GM12878 (cell line): Measurements from ENCODE around the gene TSPAN11.
A peak's percentile ranks its signal among the peaks of the same experiment; 100 is the strongest.

Experiments used
- CREB1 ChIP-seq: IDR thresholded peaks from 2 replicates; pipeline ENCODE4 v1.6.1; 2012; ENCODE audit warnings: low read depth, mild to moderate bottlenecking, inconsistent platforms
- CTCF ChIP-seq, 3 experiments: IDR thresholded peaks in 2 of 3; conservative IDR thresholded peaks in 1 of 3; 2 replicates each; pipeline ENCODE4 v1.5.1; 2011; ENCODE audit warnings: low read depth in 3 of 3, low read length in 3 of 3, mild to moderate bottlenecking in 3 of 3, control low read depth in 2 of 3, moderate library complexity in 2 of 3, inconsistent platforms in 1 of 3, mixed read lengths in 1 of 3; ENCODE audit not compliant: control insufficient read depth in 2 of 3, insufficient read depth in 1 of 3; ENCODE audit errors: extremely low read depth in 1 of 3
- EGR1 ChIP-seq, 2 experiments: IDR thresholded peaks; 1 replicate in 1 of 2; 2 replicates in 1 of 2; pipeline ENCODE4 v1.6.1; 2011 to 2012; ENCODE audit warnings: low read depth in 2 of 2, low read length in 2 of 2, borderline replicate concordance in 1 of 2, mild to moderate bottlenecking in 1 of 2, moderate library complexity in 1 of 2
- EZH2 ChIP-seq: IDR thresholded peaks from 2 replicates; pipeline ENCODE4 v1.6.1; 2012; ENCODE audit warnings: low read depth, mild to moderate bottlenecking, control low read depth, inconsistent platforms, low read length, borderline replicate concordance; ENCODE audit not compliant: control insufficient read depth
- HDAC2 ChIP-seq: fragments of 200-600 bp; sonication (generic); IDR thresholded peaks from 2 replicates; pipeline ENCODE4 v1.6.1; 2017
- MAX ChIP-seq: IDR thresholded peaks from 2 replicates; pipeline ENCODE4 v1.6.1; 2012; ENCODE audit warnings: low read depth, low read length, improper control_type of control experiment
- POLR2A ChIP-seq: IDR thresholded peaks from 2 replicates; pipeline ENCODE4 v1.6.1; 2011; ENCODE audit warnings: low read depth, mild to moderate bottlenecking, low read length
- SMAD5 ChIP-seq: IDR thresholded peaks from 2 replicates; pipeline ENCODE4 v1.6.1; 2016; ENCODE audit warnings: antibody characterized with exemption, low read depth
- ZNF207 ChIP-seq: fragments of 450-650 bp; IDR thresholded peaks from 2 replicates; pipeline ENCODE4 v1.6.1; 2014; ENCODE audit warnings: antibody characterized with exemption, mild to moderate bottlenecking, borderline replicate concordance
- ZNF274 ChIP-seq: IDR thresholded peaks from one replicate; pipeline ENCODE4 v1.8.0; 2011; ENCODE audit not compliant: insufficient read length, insufficient read depth
- TF ChIP-seq, protein P1 (sequence below): IDR thresholded peaks from 2 replicates; pipeline ENCODE4 v1.6.1; 2011; ENCODE audit warnings: borderline replicate concordance, low read depth, mild to moderate bottlenecking, moderate library complexity, low read length; ENCODE audit not compliant: insufficient read depth, poor library complexity, severe bottlenecking
- TF ChIP-seq, protein P2 (sequence below): fragments of 450-650 bp; IDR thresholded peaks from 2 replicates; pipeline ENCODE4 v1.6.1; 2018; ENCODE audit warnings: mild to moderate bottlenecking, low read depth, moderate library complexity; ENCODE audit not compliant: partially characterized antibody

DNA sequence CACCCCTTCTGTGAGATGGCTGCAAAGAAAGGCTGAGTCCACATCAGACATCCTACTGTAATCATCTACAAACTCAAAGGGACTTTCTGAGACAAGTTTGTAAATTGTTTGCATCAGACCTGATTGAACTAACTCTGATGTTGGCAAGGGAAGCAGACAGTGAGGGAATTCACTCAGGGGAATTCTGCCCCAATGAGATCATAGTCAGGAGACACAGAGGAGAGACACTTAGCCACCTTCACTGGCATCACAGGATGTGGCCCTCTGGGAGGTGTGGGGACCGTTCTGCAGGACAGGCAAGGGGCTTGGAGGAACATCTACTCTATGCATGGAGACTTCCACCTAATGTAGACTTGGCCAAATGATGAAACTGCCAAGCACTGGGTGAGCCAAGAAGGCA lies 76.5 kb downstream of the TSPAN11 start:
- TF ChIP-seq CTCF (IDR thresholded peaks at IDR 0.05 in 2 of 3, conservative IDR thresholded peaks at IDR 0.05 in 1 of 3; ENCODE audit: control insufficient read depth in 2 of 3, extremely low read depth in 1 of 3, insufficient read depth in 1 of 3, low read depth in 3 of 3, low read length in 3 of 3) (no peak), POLR2A (no peak), SMAD5 (no peak), ZNF207 (no peak), EZH2 (no peak), HDAC2 (no peak), EGR1 (IDR thresholded peaks at IDR 0.05; ENCODE audit: borderline replicate concordance in 1 of 2, low read depth in 2 of 2, low read length in 2 of 2) (no peak), CREB1 (0 out of 2 replicates have a peak, but pooled peaks have one; percentile 35), ZNF274 (no peak), MAX (no peak)
- TF ChIP-seq, protein P1, sequence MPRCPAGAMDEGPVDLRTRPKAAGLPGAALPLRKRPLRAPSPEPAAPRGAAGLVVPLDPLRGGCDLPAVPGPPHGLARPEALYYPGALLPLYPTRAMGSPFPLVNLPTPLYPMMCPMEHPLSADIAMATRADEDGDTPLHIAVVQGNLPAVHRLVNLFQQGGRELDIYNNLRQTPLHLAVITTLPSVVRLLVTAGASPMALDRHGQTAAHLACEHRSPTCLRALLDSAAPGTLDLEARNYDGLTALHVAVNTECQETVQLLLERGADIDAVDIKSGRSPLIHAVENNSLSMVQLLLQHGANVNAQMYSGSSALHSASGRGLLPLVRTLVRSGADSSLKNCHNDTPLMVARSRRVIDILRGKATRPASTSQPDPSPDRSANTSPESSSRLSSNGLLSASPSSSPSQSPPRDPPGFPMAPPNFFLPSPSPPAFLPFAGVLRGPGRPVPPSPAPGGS, result no peak
- TF ChIP-seq, protein P2, sequence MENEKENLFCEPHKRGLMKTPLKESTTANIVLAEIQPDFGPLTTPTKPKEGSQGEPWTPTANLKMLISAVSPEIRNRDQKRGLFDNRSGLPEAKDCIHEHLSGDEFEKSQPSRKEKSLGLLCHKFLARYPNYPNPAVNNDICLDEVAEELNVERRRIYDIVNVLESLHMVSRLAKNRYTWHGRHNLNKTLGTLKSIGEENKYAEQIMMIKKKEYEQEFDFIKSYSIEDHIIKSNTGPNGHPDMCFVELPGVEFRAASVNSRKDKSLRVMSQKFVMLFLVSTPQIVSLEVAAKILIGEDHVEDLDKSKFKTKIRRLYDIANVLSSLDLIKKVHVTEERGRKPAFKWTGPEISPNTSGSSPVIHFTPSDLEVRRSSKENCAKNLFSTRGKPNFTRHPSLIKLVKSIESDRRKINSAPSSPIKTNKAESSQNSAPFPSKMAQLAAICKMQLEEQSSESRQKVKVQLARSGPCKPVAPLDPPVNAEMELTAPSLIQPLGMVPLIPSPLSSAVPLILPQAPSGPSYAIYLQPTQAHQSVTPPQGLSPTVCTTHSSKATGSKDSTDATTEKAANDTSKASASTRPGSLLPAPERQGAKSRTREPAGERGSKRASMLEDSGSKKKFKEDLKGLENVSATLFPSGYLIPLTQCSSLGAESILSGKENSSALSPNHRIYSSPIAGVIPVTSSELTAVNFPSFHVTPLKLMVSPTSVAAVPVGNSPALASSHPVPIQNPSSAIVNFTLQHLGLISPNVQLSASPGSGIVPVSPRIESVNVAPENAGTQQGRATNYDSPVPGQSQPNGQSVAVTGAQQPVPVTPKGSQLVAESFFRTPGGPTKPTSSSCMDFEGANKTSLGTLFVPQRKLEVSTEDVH, result no peak
